ENCODE measurements around the gene FHIP1B. TPM values are rescaled to one million over a fixed set of nuclear protein-coding genes. Genes with fewer than 3 reads are reported as not detected.

The FHIP1B gene
- total RNA-seq, 2 donors from 2014 or later, result 26.7 to 37.6 TPM

- TF ChIP-seq CTCF (IDR thresholded peaks at IDR 0.05), result no peak
- no peaks in the 10 kb centered on the region for H3K36me3 ChIP-seq
- H3K9me3 ChIP-seq, result no peaks in the 10 kb centered on the region
- no peak for DNase-seq (ENCODE audit: low spot score)
- H3K4me3 ChIP-seq, result no peak overlapping the region
- H3K27ac ChIP-seq, result no peak overlapping the region
- H3K4me1 ChIP-seq, result peaks cover 0 to 7% of the 10 kb centered on the region in 2 donors
- no peaks in the 10 kb centered on the region for H3K27me3 ChIP-seq
Measured at GRCh38 chr11:6269994-6270393, 35.6 kb upstream of the FHIP1B start.

GRCh38 chr11:6268820-6269219, 34.4 kb upstream of the FHIP1B start:
- Histone ChIP-seq H3K36me3 (no peaks in the 10 kb centered on the region), H3K27ac (no peak overlapping the region), H3K27me3 (no peaks in the 10 kb centered on the region), H3K9me3 (no peaks in the 10 kb centered on the region), H3K4me3 (no peak overlapping the region), H3K4me1 (peaks cover 0 to 7% of the 10 kb centered on the region in 2 donors)
- no peak for TF ChIP-seq CTCF (IDR thresholded peaks at IDR 0.05)
- DNase-seq (ENCODE audit: low spot score), result no peak

- Histone ChIP-seq H3K9me3 (no peaks in the 10 kb centered on the region), H3K4me1 (peaks cover 0 to 15% of the 10 kb centered on the region in 2 donors), H3K27me3 (no peaks in the 10 kb centered on the region), H3K27ac (no peak overlapping the region), H3K36me3 (no peaks in the 10 kb centered on the region), H3K4me3 (no peak overlapping the region)
- no peak for DNase-seq (ENCODE audit: low spot score)
- TF ChIP-seq CTCF (IDR thresholded peaks at IDR 0.05), result no peak
Measured at GRCh38 chr11:6263662-6264061, 29.2 kb upstream of the FHIP1B start.

GRCh38 chr11:6260207-6260726, 25.8 kb upstream of the FHIP1B start:
- H3K36me3 ChIP-seq, result no peaks in the 10 kb centered on the region
- no peaks in the 10 kb centered on the region for H3K27me3 ChIP-seq
- peak overlapping the region in 1 of 2 donors; percentile 51 for H3K4me3 ChIP-seq
- DNase-seq (ENCODE audit: low spot score), result no peak
- no peaks in the 10 kb centered on the region for H3K9me3 ChIP-seq
- TF ChIP-seq CTCF (IDR thresholded peaks at IDR 0.05), result no peak
- H3K27ac ChIP-seq, result no peak overlapping the region
- H3K4me1 ChIP-seq, result peaks cover 0 to 18% of the 10 kb centered on the region in 2 donors

GRCh38 chr11:6258571-6259081, 24.2 kb upstream of the FHIP1B start:
- H3K4me3 ChIP-seq, result peak overlapping the region; percentile 33 to 51
- H3K9me3 ChIP-seq, result no peaks in the 10 kb centered on the region
- H3K27me3 ChIP-seq, result no peaks in the 10 kb centered on the region
- H3K36me3 ChIP-seq, result no peaks in the 10 kb centered on the region
- H3K4me1 ChIP-seq, result peaks cover 0 to 18% of the 10 kb centered on the region in 2 donors
- no peak overlapping the region for H3K27ac ChIP-seq
- DNase-seq (ENCODE audit: low spot score), result no peak
- TF ChIP-seq CTCF (IDR thresholded peaks at IDR 0.05), result no peak

GRCh38 chr11:6258141-6258540, 23.7 kb upstream of the FHIP1B start:
- Histone ChIP-seq H3K27ac (no peak overlapping the region), H3K9me3 (no peaks in the 10 kb centered on the region), H3K36me3 (no peaks in the 10 kb centered on the region), H3K27me3 (no peaks in the 10 kb centered on the region), H3K4me1 (peaks cover 0 to 18% of the 10 kb centered on the region in 2 donors), H3K4me3 (no peak overlapping the region)
- no peak for TF ChIP-seq CTCF (IDR thresholded peaks at IDR 0.05)
- DNase-seq (ENCODE audit: low spot score), result no peak
